Left lung (tissue), 10 donors: ENCODE measurements around the gene WDR59. TPM values are rescaled to one million over a fixed set of nuclear protein-coding genes. Genes with fewer than 3 reads are reported as not detected.
"Not testable (repeated sequence)": the region's sequence is repeated elsewhere in the genome, so short reads cannot be mapped to it uniquely, and the experiment has no call there.

Experiments used
- ATAC-seq: fragments of 200-7000 bp; cut with Tn5 transposase; one replicate; pipeline ENCODE4 v1.9.1; 2020; ENCODE audit warnings: moderate library complexity
- DNase-seq, 4 donors: peaks; one replicate each; pipeline ENCODE4 v3.0.0-alpha.2; 2013 to 2020
- H3K27ac ChIP-seq, 2 donors: fragments of 200-600 bp; sonication (generic) in 1 of 2; one replicate each; pipeline versions ENCODE4 v1.5.0 to v1.8.0; 2020 to 2021
- H3K27me3 ChIP-seq, 2 donors: fragments of 200-600 bp; sonication (generic) in 1 of 2; one replicate each; pipeline versions ENCODE4 v1.5.0 to v1.8.0; 2020 to 2021
- H3K36me3 ChIP-seq, 2 donors: fragments of 200-600 bp; sonication (generic) in 1 of 2; one replicate each; pipeline versions ENCODE4 v1.5.0 to v1.8.0; 2020 to 2021
- H3K4me1 ChIP-seq, 2 donors: fragments of 200-600 bp; one replicate each; pipeline ENCODE4 v1.8.0; 2021
- H3K4me3 ChIP-seq, 2 donors: fragments of 200-600 bp; sonication (generic) in 1 of 2; one replicate each; pipeline versions ENCODE4 v1.5.0 to v1.8.0; 2020 to 2021; ENCODE audit warnings: mild to moderate bottlenecking in 1 of 2
- H3K9me3 ChIP-seq, 2 donors: fragments of 200-600 bp; sonication (generic) in 1 of 2; one replicate each; pipeline versions ENCODE4 v1.5.0 to v1.8.0; 2020 to 2021
- CTCF ChIP-seq, 2 donors: fragments of 200-600 bp; sonication (generic) in 1 of 2; IDR thresholded peaks; one replicate each; pipeline versions ENCODE4 v1.5.0 to v1.8.0; 2021; ENCODE audit warnings: antibody characterized with exemption in 2 of 2
- intact Hi-C, 2 donors: fragments of 100-400 bp; cut with DNase I; formaldehyde crosslinking; loops; one replicate each; pipeline versions ENCODE4 v1.11.2 to v1.14.2; 2022
- polyA plus RNA-seq, 6 donors: library from polyadenylated mRNA; unstranded; fragments of 120-200 nt; gene quantifications; one replicate each; pipeline ENCODE4 v1.2.1, GENCODE V29; 2013; ENCODE audit not compliant: insufficient read length in 6 of 6
- total RNA-seq, 2 donors: library from RNA; stranded (reverse); fragmentation: NEBNext Ultra II Directional; extraction: Animal tissue kit (Norgen Biotek cat#: 25700); gene quantifications; one replicate each; pipeline ENCODE4 v1.2.1, GENCODE V29; 2021
- donor health status: DM: no; HTN: yes; CAD: no.
- donor health status: DM: no; HTN: no; CAD: no.

Gene WDR59
- total and polyA plus RNA-seq, 8 donors, result 46.9 to 113 (median 97.6) TPM

- DNase-seq (no peak), ATAC-seq (no peak)
- intact Hi-C loops, result no loop called here
- Histone ChIP-seq H3K36me3 (no peaks in the 10 kb centered on the region), H3K4me1 (no peaks in the 10 kb centered on the region), H3K4me3 (no peak overlapping the region), H3K9me3 (no peaks in the 10 kb centered on the region), H3K27ac (no peak overlapping the region), H3K27me3 (no peaks in the 10 kb centered on the region)
- no peak for TF ChIP-seq CTCF (IDR thresholded peaks at IDR 0.05)
These were observed 6.3 kb upstream of the WDR59 start for GRCh38 chr16:74991268-74991592.

GRCh38 chr16:74990832-74991231 lies 5.9 kb upstream of the WDR59 start:
- ATAC-seq (no peak), DNase-seq (peak in 1 of 4 donors; percentile 14)
- no peak for TF ChIP-seq CTCF (IDR thresholded peaks at IDR 0.05)
- no peaks in the 10 kb centered on the region for H3K9me3 ChIP-seq
- no peak overlapping the region for H3K27ac ChIP-seq
- intact Hi-C loops, result no loop called here
- no peaks in the 10 kb centered on the region for H3K4me1 ChIP-seq
- no peaks in the 10 kb centered on the region for H3K27me3 ChIP-seq
- no peak overlapping the region for H3K4me3 ChIP-seq
- no peaks in the 10 kb centered on the region for H3K36me3 ChIP-seq

GRCh38 chr16:74989864-74990263 lies 4.9 kb upstream of the WDR59 start:
- H3K4me3 ChIP-seq, H3K27me3 ChIP-seq, ATAC-seq, H3K27ac ChIP-seq, DNase-seq, H3K9me3 ChIP-seq, intact Hi-C loops, H3K4me1 ChIP-seq, H3K36me3 ChIP-seq: not testable (repeated sequence)

GRCh38 chr16:74987027-74987681 lies 2.2 kb upstream of the WDR59 start:
- Histone ChIP-seq H3K4me3 (no peak overlapping the region), H3K27ac (no peak overlapping the region), H3K9me3 (no peaks in the 10 kb centered on the region), H3K27me3 (no peaks in the 10 kb centered on the region), H3K4me1 (peaks cover 0 to 22% of the 10 kb centered on the region in 2 donors), H3K36me3 (no peaks in the 10 kb centered on the region)
- TF ChIP-seq CTCF (IDR thresholded peaks at IDR 0.05), result no peak
- intact Hi-C loops, result no loop called here
- ATAC-seq (no peak), DNase-seq (no peak)

- intact Hi-C loops, result no loop called here
- H3K4me3 ChIP-seq, result peak overlapping the region; percentile 98 to 100
- TF ChIP-seq CTCF (IDR thresholded peaks at IDR 0.05), result no peak
- no peaks in the 10 kb centered on the region for H3K36me3 ChIP-seq
- peaks cover 0 to 22% of the 10 kb centered on the region in 2 donors for H3K4me1 ChIP-seq
- H3K27ac ChIP-seq, result peak overlapping the region in 1 of 2 donors; percentile 78
- H3K9me3 ChIP-seq, result no peaks in the 10 kb centered on the region
- DNase-seq, result no peak
- no peak for ATAC-seq
- H3K27me3 ChIP-seq, result no peaks in the 10 kb centered on the region
These were observed 762 bp downstream of the WDR59 start for GRCh38 chr16:74984194-74984528.

GRCh38 chr16:74982256-74982655 lies 2.7 kb downstream of the WDR59 start:
- Histone ChIP-seq H3K4me3 (no peak overlapping the region), H3K9me3 (no peaks in the 10 kb centered on the region), H3K27me3 (no peaks in the 10 kb centered on the region), H3K27ac (no peak overlapping the region), H3K4me1 (peaks cover 0 to 22% of the 10 kb centered on the region in 2 donors), H3K36me3 (peaks cover 0 to 13% of the 10 kb centered on the region in 2 donors)
- no peak for TF ChIP-seq CTCF (IDR thresholded peaks at IDR 0.05)
- intact Hi-C loops, result no loop called here
- DNase-seq, result no peak
- ATAC-seq, result no peak
